Head of caudate nucleus (tissue), 42 donors: ENCODE results near the gene ITGA2.

Experiments
- DNase-seq, 42 donors: peaks; one replicate each; pipeline versions ENCODE4 v3.0.0 to v3.0.0-alpha.2; 2020 to 2021; ENCODE audit warnings: mixed read lengths in 7 of 42
- intact Hi-C: fragments of 100-400 bp; cut with DNase I; formaldehyde crosslinking; loops from one replicate; pipeline ENCODE4 v1.15.0; 2022

ITGA2 gene

GRCh38 chr5:53039855-53040254 lies 50.7 kb downstream of the ITGA2 start:
- intact Hi-C loops: no loop called here
- DNase-seq: no peak

- intact Hi-C loops: no loop called here
- no peak for DNase-seq
Observed at GRCh38 chr5:53041071-53041692, 52.0 kb downstream of the ITGA2 start.

GRCh38 chr5:53041740-53042139 lies 52.6 kb downstream of the ITGA2 start:
- no peak for DNase-seq
- intact Hi-C loops: no loop called here

DNA sequence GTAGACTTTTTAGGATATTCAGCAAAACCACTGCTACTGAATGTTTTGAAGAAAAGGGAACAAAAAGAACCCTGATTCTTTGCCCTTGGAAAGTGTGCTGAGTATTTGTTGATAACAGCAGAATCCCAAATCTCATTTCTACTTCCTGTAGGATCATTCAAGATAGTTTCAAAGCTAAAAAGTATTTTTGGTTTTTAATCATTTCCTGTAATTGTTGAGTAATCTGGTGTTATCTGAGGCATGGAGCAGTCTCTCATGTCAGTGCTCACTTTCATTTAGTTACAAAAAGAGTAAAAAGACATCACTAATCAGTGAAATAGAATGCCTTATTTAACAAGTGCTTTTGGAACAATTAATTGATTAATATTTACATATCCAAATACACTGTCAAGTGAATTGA lies 56.1 kb downstream of the ITGA2 start:
- intact Hi-C loops: no loop called here

GRCh38 chr5:53048248-53048647 lies 59.1 kb downstream of the ITGA2 start:
- DNase-seq: no peak
- intact Hi-C loops: no loop called here

More for the DNA sequence above, 56.1 kb downstream of the ITGA2 start:
- no peak for DNase-seq

DNA sequence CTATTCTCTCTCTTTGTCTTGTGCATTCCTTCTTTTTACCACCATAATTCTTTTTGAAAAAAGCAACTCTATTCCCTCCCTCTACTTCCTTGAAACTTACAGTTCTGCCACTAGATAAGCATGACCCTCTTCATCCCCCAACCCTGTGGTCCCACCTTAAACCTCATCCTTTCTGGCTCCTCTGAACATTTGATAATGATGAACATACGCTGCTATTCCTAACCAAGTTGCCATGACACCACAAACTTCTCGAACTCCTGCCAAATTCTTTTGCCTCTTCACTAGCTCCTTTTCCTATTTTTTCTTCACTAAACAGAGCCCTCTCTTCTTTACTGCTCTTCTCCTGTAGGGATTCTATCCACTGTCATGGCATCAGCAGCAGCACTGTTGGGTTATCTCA lies 63.3 kb downstream of the ITGA2 start:
- intact Hi-C loops: no loop called here
- DNase-seq: no peak

DNA sequence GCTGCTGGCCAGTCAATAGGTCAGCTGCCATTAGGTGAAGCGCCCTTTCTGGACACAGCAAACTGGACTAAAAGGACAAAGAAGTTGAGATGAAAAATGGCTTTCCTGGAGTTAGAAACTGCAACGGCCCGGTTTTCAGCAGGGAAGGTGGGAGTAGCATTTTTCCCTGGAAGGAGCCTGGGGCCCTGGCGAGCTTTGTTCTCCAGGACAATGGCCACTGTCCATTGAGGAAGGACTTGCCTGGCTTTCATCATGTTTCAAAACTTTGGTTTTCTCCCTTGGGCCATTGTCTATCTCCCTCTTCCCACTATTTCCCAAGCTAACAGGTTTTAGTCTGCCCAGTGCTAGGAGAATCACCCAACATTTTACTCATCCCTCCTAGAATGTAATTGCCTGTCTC lies 64.2 kb downstream of the ITGA2 start:
- DNase-seq: no peak
- intact Hi-C loops: no loop called here

GRCh38 chr5:53055365-53055764 lies 66.2 kb downstream of the ITGA2 start:
- intact Hi-C loops: no loop called here
- no peak for DNase-seq

- intact Hi-C loops: no loop called here
- DNase-seq: no peak
Observed at GRCh38 chr5:53059281-53059680, 70.1 kb downstream of the ITGA2 start.

DNA sequence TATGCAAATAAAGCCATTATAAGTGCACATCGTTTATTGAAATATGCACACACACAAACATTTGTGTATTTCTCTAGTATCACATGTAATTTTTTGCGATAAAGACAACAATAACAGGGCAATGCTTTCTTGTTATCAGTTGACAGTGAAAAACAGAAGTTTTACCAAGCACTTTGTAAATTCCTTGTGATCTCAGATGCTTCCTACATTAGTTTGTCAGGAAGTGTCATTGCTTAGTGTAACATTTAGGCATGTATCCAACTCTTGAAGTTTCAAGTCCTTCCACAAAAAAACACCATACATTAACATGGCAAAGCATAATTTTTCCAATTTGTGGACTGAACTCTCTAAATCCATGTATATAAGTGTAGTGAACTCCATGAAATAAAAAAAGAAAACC lies 74.0 kb downstream of the ITGA2 start:
- DNase-seq: no peak
- intact Hi-C loops: no loop called here

DNA sequence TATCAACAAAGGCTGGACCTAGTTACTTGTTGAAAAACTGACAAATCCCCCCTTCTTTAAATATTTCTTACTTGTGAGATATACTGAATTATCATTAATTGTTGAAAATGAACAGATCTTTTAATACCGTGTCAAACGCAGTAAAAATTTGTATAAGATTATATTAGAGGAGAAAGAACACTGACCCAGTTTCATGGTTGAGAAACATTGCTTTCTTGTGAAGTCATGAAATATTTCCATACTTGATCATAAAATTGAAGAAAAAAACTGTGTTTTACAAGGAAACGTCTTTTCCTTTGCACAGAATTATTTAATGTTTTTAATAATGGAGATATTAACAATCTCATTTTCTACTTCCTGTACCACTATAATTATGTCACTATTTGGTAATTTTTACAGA lies 74.6 kb downstream of the ITGA2 start:
- DNase-seq: no peak
- intact Hi-C loops: no loop called here

- DNase-seq: no peak
Observed at GRCh38 chr5:53066088-53066487, 76.9 kb downstream of the ITGA2 start.

GRCh38 chr5:53067641-53068040 lies 78.5 kb downstream of the ITGA2 start:
- no peak for DNase-seq
- intact Hi-C loops: no loop called here

More at GRCh38 chr5:53066088-53066487, 76.9 kb downstream of the ITGA2 start:
- intact Hi-C loops: no loop called here

DNA sequence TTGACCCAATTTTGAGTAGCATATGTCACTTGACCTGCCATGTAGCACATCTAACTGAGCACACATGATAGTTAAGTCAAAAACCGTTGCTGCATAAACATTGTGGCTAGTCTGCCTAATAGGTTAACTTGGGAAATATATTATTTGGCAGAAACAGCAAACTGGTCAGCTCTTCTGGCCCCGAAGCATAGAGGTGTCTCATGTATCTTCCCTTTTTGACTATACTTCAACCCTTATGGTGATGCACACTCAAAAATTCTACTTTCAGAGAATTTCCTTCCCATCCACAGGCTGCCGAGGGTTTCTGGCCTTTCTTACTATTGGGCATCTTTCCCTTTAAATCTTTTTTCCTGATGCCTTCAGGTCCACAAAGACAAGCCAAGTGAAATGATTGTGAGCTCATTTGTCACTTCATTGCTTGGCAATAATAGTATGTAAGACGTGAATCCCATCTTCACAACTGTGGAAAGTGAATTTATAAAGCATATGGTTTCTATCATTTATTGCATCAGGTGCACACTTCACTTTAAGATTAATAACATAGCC lies 79.2 kb downstream of the ITGA2 start:
- no peak for DNase-seq
- intact Hi-C loops: no loop called here

DNA sequence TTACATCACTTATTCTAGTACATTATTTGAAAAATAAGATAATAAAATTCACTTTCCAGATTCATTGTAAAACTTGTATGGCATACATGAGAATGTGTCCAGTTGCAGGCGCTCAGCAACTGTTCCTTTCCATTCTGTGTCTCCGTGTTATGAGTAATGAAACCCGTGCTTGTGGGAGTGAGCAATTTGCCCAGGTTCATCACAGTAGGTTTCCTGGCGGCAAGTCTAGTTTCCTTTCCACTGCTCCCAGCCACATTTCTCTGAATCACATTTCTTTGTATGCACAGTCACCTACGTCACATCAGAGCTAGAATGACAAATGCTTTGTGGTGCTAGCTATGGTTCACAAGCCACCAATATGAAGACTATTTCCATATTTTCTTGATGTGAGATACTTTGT lies 80.5 kb downstream of the ITGA2 start:
- intact Hi-C loops: no loop called here

DNA sequence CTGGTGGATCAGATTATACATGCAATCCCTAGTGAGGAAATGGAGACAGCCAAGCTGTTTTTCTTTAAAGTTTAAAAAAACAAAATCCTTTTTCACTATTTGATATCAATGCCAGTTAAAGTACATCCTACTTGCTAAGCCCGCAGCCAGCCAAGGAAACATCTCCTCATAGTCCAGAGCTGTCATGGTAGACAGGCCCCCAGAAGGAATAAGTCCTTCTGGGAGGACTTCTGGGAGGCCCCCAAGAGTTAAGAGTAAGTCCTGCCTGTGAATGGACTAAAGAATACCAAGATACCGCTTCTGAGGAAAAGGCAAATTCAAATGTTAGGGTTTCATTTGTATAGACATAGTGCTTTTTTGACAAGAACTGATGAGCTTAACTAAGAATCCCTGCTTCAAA lies 82.1 kb downstream of the ITGA2 start:
- DNase-seq: no peak
- intact Hi-C loops: no loop called here

More for the DNA sequence above, 80.5 kb downstream of the ITGA2 start:
- peak in 13 of 42 donors; percentile 8 to 59 (median 24) for DNase-seq

DNA sequence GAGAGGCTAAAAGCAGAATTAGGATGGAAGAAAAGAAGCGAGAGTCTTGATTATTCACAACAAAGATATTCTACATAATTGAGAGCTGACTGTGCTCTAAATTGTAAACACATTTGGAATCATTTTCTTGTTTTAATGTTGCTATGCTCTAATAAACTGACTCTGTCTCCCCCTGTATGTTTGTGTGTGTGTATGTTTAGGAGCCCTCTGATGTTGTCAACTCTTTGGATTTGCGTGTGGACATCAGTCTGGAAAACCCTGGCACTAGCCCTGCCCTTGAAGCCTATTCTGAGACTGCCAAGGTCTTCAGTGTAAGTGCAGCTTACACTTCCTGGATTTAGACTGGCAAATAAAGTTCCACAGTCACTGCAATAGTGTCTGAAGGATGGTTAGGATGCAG lies 82.6 kb downstream of the ITGA2 start:
- DNase-seq: no peak

DNA sequence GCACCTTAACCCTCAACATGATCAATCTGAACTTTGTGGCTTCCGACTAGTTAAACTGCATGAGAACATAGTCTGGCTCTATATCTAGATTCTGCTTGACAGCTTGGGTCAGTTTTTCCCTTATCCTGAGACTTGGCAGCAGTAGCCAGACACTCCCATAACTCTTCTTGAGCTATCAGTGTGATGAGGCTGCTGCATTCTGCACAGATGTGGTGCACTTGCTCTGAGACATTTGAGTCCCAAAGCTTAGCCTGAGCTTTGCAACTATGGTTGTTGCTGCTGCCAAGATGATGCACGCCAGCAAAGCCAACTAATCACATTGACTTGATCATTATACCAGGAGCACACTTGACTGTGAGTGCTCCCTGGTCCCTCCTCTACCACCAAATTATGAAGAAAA lies 84.2 kb downstream of the ITGA2 start:
- no peak for DNase-seq
- intact Hi-C loops: no loop called here

More for the DNA sequence above, 82.6 kb downstream of the ITGA2 start:
- intact Hi-C loops: no loop called here

DNA sequence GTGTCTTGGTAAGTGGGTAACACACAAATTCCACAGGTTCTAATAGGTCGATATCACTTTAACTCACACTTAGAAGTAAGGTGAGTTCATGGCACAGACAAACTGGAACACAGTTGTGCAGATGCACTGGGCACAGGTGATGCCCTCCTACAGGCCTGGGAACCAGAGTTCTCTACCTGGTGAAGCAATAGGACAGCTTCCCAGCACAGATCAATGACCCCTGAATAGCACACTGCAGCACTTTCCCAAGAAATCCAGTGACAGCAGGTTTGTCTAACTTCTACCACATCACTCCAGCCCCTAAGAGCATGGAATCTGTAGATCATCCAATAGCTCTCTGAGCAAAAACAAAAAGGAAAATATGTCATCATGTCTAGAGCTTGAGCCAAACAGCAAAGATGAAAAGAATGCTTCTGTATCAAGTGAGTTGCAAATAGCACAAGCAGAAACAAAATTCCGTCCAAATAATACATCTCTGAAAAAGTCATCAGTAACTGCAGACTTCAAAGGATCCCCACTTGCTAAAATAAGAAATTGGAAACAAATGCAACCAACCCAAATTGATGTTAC lies 86.9 kb downstream of the ITGA2 start:
- intact Hi-C loops: no loop called here
- no peak for DNase-seq

GRCh38 chr5:53080271-53080670 lies 91.1 kb downstream of the ITGA2 start:
- intact Hi-C loops: loop anchor here (10.0 kb wide), 1 partner anchor 95 kb away; the partner anchor contains the start of gene ITGA2
- no peak for DNase-seq

DNA sequence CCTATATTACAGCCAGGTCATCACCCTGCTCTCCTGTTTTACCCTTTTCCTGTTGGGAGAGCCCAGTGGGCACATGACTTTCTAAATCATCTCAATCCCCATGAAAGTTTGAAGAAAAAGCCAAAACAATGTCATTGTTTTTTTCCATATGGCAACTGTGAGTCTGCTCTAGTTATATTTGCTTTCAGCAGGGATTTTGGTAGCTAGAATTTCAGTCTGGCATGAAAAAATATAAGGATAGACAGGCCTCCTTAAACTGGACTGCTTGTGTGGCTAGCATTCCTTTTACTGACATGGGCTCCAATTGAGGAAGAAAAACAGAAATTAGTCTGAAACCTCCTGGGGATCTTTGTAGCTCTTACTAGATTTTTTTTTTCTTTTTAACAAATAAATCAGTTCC lies 94.8 kb downstream of the ITGA2 start:
- no peak for DNase-seq
- intact Hi-C loops: loop anchor here (10.0 kb wide), 1 partner anchor 99 kb away; the partner anchor contains the start of gene ITGA2
